ENCODE results near the gene CABP2.
"Not testable (repeated sequence)": the region's sequence is repeated elsewhere in the genome, so short reads cannot be mapped to it uniquely, and the experiment has no call there.

The CABP2 gene

GRCh38 chr11:67489885-67490726 is 33.1 kb downstream of the CABP2 start:
- Histone ChIP-seq H3K27ac (ENCODE audit: low read depth, low read length) (no peak overlapping the region), H3K4me3 (ENCODE audit: low read depth in 1 of 2, low read length in 2 of 2) (no peak overlapping the region), H3K9ac (ENCODE audit: low read length) (no peak overlapping the region), H3K4me1 (ENCODE audit: insufficient read depth, low read length) (peaks cover 1% of the 10 kb centered on the region), H3K36me3 (ENCODE audit: insufficient read depth, low read length) (peaks cover 25% of the 10 kb centered on the region), H3K9me3 (ENCODE audit: low read length) (no peaks in the 10 kb centered on the region), H3K27me3 (ENCODE audit: control insufficient read depth in 1 of 2, insufficient read depth in 2 of 2, low read length in 2 of 2) (no peaks in the 10 kb centered on the region)

GRCh38 chr11:67489203-67489884 is 33.9 kb downstream of the CABP2 start:
- no peak overlapping the region for H3K9ac ChIP-seq (ENCODE audit: low read length)
- H3K27ac ChIP-seq (ENCODE audit: low read depth, low read length) = no peak overlapping the region
- no peak overlapping the region for H3K4me3 ChIP-seq (ENCODE audit: low read depth in 1 of 2, low read length in 2 of 2)
- peaks cover 25% of the 10 kb centered on the region for H3K36me3 ChIP-seq (ENCODE audit: insufficient read depth, low read length)
- no peaks in the 10 kb centered on the region for H3K27me3 ChIP-seq (ENCODE audit: control insufficient read depth in 1 of 2, insufficient read depth in 2 of 2, low read length in 2 of 2)
- H3K4me1 ChIP-seq (ENCODE audit: insufficient read depth, low read length) = peaks cover 9% of the 10 kb centered on the region
- no peaks in the 10 kb centered on the region for H3K9me3 ChIP-seq (ENCODE audit: low read length)

- Histone ChIP-seq H3K9me3 (ENCODE audit: low read length) (no peaks in the 10 kb centered on the region), H3K9ac (ENCODE audit: low read length) (no peak overlapping the region), H3K27me3 (ENCODE audit: control insufficient read depth in 1 of 2, insufficient read depth in 2 of 2, low read length in 2 of 2) (no peaks in the 10 kb centered on the region), H3K4me1 (ENCODE audit: insufficient read depth, low read length) (peaks cover 21% of the 10 kb centered on the region), H3K4me3 (ENCODE audit: low read depth in 1 of 2, low read length in 2 of 2) (no peak overlapping the region), H3K27ac (ENCODE audit: low read depth, low read length) (no peak overlapping the region), H3K36me3 (ENCODE audit: insufficient read depth, low read length) (peaks cover 25% of the 10 kb centered on the region)
Observed at GRCh38 chr11:67486481-67487195, 36.6 kb downstream of the CABP2 start.

GRCh38 chr11:67485873-67486361 is 37.3 kb downstream of the CABP2 start:
- H3K36me3 ChIP-seq (ENCODE audit: insufficient read depth, low read length) = peaks cover 22% of the 10 kb centered on the region
- not testable (repeated sequence) for H3K9ac ChIP-seq (ENCODE audit: low read length); H3K4me3 ChIP-seq (ENCODE audit: low read depth in 1 of 2, low read length in 2 of 2); H3K27ac ChIP-seq (ENCODE audit: low read depth, low read length); H3K27me3 ChIP-seq (ENCODE audit: control insufficient read depth in 1 of 2, insufficient read depth in 2 of 2, low read length in 2 of 2); H3K9me3 ChIP-seq (ENCODE audit: low read length)
- H3K4me1 ChIP-seq (ENCODE audit: insufficient read depth, low read length) = peaks cover 21% of the 10 kb centered on the region

GRCh38 chr11:67484847-67485311 is 38.4 kb downstream of the CABP2 start:
- Histone ChIP-seq H3K4me1 (ENCODE audit: insufficient read depth, low read length) (peaks cover 21% of the 10 kb centered on the region), H3K36me3 (ENCODE audit: insufficient read depth, low read length) (peaks cover 12% of the 10 kb centered on the region), H3K9ac (ENCODE audit: low read length) (no peak overlapping the region), H3K27ac (ENCODE audit: low read depth, low read length) (no peak overlapping the region), H3K27me3 (ENCODE audit: control insufficient read depth in 1 of 2, insufficient read depth in 2 of 2, low read length in 2 of 2) (no peaks in the 10 kb centered on the region), H3K9me3 (ENCODE audit: low read length) (no peaks in the 10 kb centered on the region), H3K4me3 (ENCODE audit: low read depth in 1 of 2, low read length in 2 of 2) (no peak overlapping the region)

- H3K4me3 ChIP-seq (ENCODE audit: low read depth in 1 of 2, low read length in 2 of 2) = peak overlapping the region; percentile 30 to 71
- no peaks in the 10 kb centered on the region for H3K27me3 ChIP-seq (ENCODE audit: control insufficient read depth in 1 of 2, insufficient read depth in 2 of 2, low read length in 2 of 2)
- H3K4me1 ChIP-seq (ENCODE audit: insufficient read depth, low read length) = peaks cover 21% of the 10 kb centered on the region
- H3K9ac ChIP-seq (ENCODE audit: low read length) = no peak overlapping the region
- no peak overlapping the region for H3K27ac ChIP-seq (ENCODE audit: low read depth, low read length)
- H3K36me3 ChIP-seq (ENCODE audit: insufficient read depth, low read length) = peaks cover 8% of the 10 kb centered on the region
- H3K9me3 ChIP-seq (ENCODE audit: low read length) = no peaks in the 10 kb centered on the region
Observed at GRCh38 chr11:67483831-67484665, 39.2 kb downstream of the CABP2 start.

- H3K36me3 ChIP-seq (ENCODE audit: insufficient read depth, low read length) = peaks cover 7% of the 10 kb centered on the region
- H3K27me3 ChIP-seq (ENCODE audit: control insufficient read depth in 1 of 2, insufficient read depth in 2 of 2, low read length in 2 of 2) = no peaks in the 10 kb centered on the region
- no peaks in the 10 kb centered on the region for H3K9me3 ChIP-seq (ENCODE audit: low read length)
- H3K27ac ChIP-seq (ENCODE audit: low read depth, low read length) = peak within 1 kb of the TSS; percentile 71
- H3K9ac ChIP-seq (ENCODE audit: low read length) = no peak within 1 kb of the TSS
- peaks cover 21% of the 10 kb centered on the region for H3K4me1 ChIP-seq (ENCODE audit: insufficient read depth, low read length)
- peak within 1 kb of the TSS; percentile 30 to 71 for H3K4me3 ChIP-seq (ENCODE audit: low read depth in 1 of 2, low read length in 2 of 2)
Observed at GRCh38 chr11:67482827-67483798, 40.1 kb downstream of the CABP2 start, which contains the start of gene AIP. AIP (plus strand) TSS chr11:67483026; CDS start chr11:67483159, 133 bp downstream.

GRCh38 chr11:67482275-67482826 is 40.9 kb downstream of the CABP2 start:
- Histone ChIP-seq H3K27me3 (ENCODE audit: control insufficient read depth in 1 of 2, insufficient read depth in 2 of 2, low read length in 2 of 2) (no peaks in the 10 kb centered on the region), H3K4me1 (ENCODE audit: insufficient read depth, low read length) (peaks cover 21% of the 10 kb centered on the region), H3K9me3 (ENCODE audit: low read length) (no peaks in the 10 kb centered on the region), H3K27ac (ENCODE audit: low read depth, low read length) (peak overlapping the region; percentile 71), H3K36me3 (ENCODE audit: insufficient read depth, low read length) (no peaks in the 10 kb centered on the region), H3K9ac (ENCODE audit: low read length) (no peak overlapping the region), H3K4me3 (ENCODE audit: low read depth in 1 of 2, low read length in 2 of 2) (peak overlapping the region; percentile 30 to 71)

GRCh38 chr11:67477344-67478050 is 45.7 kb downstream of the CABP2 start:
- not testable (repeated sequence) for H3K4me1 ChIP-seq (ENCODE audit: insufficient read depth, low read length); H3K27me3 ChIP-seq (ENCODE audit: control insufficient read depth in 1 of 2, insufficient read depth in 2 of 2, low read length in 2 of 2); H3K9me3 ChIP-seq (ENCODE audit: low read length); H3K27ac ChIP-seq (ENCODE audit: low read depth, low read length); H3K36me3 ChIP-seq (ENCODE audit: insufficient read depth, low read length); H3K9ac ChIP-seq (ENCODE audit: low read length); H3K4me3 ChIP-seq (ENCODE audit: low read depth in 1 of 2, low read length in 2 of 2)

Data from muscle layer of colon (tissue), 2 donors.